ENCODE data around the gene SLC52A3.

The SLC52A3 gene

DNA sequence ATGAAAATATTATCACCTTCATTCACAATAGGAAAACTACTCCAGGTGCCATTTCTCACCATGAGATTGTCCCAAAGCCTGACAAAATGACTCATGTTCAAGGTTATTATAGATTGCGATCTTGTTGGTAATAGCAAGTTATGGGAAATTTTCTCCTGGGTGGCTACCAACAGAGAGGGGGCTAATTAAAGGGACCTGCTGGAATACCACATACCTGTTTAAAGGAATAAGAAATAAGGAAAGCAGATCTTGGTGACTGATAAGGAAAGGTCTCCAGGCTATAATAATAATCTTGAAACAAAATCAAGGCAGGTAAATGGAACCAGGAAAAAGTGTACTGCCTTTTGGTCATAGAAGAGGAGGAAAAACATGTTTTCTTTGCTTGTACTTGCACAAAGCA, 1.4 kb downstream of the SLC52A3 start:
- DNase-seq, result no peak

DNA sequence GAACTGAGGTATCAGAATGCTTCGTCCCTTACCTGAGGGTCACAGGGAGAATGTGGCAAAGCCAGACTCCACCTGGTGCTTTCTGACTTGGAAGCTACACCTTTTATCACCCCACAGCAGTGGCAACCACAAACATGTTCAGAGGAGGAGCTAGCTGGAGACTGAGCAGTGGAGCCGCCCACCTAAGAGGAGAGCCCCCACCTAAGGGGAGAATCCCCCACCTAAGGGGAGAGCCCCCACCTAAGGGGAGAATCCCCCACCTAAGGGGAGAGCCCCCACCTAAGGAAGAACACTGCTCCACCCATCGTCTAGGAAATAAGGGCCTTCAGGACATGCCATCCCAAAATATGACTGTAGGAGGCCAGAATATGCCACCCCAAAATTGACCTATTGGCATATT, 4.0 kb downstream of the SLC52A3 start:
- no peak for DNase-seq

DNA sequence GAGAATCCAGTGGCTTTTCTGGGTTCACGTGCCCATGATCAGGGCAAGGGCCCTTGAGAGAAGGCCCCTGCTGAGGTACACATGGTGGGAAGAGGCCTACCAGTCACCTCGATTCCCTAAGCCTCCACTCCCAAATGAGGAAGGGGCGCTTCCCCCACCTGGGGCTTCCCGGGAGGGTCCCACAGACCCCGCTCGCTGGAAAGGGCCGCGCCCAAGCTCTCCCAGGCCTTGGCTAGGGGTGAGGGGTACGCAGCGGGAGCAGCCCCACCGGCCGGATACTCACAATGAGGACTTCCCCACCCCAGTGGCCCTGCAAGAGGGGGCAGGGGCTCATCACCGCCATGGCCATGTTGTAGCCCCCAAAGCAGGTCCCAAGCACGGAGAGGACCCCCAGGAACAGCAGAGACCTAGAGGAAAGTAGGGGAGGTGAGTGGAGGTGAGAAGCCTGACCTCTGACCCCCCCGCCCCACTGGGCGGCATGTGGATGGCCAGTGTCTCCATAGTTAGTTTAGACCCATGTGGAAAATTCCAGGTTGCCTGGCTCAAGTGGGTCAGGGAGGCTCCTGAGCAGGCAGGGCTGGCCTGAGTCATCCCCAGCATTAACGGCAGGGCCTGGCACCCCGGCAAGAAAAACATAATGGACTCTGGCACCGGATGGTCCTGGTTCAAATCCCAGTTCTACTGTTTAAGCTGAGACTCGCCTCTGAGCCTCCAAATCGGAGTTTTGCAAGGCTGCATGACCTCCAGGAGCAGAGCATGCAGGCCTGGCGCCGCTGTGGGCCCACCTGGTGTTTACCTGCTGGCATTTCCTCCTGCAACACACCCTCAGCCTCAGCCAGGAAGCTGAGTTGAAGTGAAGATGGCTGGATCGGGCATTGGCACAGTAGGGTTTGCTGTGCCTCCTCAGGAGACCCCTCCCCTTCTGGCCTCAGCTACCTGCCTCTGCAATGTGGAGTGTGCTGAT, 6.6 kb downstream of the SLC52A3 start:
- no peak for DNase-seq

DNA sequence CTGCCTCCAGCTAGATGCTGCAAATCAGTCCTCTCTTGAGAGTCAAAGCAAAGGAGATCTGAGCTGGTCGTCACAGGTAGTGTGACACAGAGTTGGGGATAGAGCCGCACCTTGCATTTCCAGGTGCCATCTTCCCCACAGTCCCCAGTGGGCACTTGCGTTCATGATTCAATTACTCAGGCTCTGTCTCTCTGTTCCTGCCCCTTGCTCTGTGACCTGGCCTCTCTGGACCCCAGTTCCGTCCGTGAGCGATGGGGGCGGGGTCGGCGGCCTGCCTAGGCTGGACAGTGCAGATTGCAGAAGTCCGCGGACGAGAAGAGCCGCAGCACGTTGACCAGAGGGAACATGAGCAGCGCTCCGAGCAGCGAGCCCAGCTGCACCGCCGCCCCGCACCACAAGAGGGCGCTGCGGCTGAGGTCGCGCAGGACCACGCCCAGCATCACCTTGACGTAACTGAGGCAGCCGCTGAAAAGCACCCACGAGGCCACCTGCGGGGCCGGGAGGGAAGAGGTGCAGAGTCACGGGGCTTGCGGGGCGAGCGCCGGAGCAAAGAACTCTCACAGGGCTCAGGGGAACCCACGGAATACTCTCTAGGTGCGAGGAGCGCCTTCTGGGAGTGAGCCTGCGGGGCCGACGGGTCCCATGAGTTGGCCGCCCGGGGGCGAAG, 7.4 kb downstream of the SLC52A3 start:
- peak in 1 of 56 donors; percentile 34 for DNase-seq

DNA sequence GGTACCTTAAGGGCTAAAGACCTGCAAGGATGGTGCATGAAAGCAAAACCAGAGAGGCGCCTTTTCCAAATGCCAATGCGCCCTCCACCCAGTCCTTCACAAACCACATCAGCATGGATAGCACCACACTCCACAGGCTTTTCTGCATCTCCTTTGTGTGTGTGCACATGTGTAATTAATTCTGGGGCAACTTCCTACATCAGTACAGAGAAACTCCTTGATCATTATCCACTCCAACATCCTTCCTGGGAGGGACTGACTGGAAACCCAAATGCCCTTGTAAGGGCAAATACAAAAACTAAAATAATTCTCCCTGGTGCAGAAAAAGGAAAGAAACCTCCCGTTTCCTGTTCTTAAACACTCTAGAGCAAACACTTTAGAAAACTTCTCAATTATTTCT, 10.8 kb downstream of the SLC52A3 start:
- no peak for DNase-seq

DNA sequence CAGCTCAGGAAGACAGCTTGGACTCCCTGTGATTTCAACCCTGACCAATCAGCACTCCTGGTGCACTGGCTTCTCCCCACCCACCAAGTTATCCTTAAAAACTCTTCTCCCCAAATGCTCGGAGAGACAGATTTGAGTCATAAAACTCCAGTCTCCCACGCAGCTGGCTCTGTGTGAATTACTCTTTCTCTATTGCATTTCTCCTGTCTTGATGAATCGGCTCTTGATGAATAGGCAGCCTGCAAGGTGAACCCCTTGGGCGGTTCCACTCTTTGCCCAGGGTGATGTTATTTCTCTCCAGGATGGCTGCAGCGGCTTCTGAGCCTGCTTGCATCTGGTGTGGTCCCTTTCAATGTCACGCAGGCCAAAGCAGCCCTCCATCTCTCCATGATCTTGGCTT, 12.4 kb downstream of the SLC52A3 start:
- peak in 20 of 56 donors; percentile 2 to 66 (median 28) for DNase-seq

DNA sequence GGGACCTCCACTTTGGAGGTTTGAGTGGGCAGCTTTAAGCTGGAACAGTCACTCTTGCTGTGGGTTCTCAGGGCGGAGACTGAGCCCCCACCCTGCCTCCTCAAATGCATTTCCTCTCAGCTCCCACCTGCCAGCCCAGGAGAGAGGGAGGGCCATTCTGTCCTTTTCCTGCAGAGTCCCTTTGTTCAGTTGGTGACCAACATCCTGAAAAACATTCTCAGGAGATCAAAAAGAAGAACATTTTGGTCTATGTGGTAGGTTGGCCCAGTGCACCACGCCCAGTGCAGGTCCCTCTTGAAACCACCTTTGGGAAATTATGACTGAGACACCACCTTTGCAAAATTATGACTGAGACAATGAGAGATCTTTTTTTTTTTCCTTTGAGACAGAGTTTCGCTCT, 13.4 kb downstream of the SLC52A3 start:
- no peak for DNase-seq

DNA sequence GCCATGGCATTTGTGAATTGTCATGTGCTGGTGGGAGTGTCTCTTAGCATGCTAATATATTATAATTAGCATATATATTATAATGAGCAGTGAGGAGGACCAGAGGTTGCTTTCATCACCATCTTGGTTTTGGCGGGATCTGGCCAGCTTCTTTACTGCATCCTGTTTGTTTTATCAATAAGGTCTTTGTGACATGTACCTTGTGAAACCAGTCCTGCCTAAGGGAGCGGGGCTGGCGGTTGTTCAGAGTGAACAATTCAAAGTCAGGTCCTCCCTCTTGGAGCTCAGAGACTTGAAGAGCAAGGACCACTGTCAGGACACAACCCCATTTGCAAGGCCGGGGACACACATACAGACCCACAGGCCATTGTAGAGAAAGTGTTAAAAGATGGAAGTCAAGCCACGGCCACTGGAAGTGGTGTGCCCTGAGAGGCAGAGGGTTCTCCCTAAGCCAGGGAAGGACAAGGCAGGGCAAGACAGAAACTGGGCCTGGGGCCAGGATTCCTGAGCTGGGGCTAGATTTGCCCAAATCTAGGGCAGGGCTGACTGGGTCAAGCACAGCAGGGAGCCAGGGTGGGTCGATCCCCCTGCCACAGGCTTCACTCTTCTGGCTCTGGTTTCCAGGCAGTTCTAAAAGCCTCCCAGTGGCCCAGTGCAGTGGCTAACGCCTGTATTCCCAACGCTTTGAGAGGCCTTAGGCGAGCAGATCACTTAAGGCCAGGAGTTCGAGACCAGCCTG, 14.2 kb downstream of the SLC52A3 start:
- DNase-seq, result no peak

DNA sequence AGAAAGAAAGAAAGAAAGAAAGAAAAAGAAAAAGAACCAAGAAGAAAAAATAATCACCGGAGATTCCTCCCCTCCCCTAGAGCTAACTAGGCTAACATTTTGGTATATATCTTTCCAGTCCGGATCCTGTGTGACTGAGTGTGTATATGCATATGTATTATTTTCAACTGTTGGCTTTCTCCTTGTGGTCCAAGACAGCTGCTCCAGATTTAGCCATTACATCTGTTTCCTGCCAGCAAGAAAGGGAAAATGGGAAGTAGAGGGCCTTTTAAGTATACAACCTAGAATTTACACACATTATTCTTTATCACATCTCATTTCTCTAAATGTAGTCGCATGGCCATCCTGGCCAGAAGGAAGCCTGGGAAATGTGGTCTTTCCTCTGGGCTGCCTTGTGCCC, 15.2 kb downstream of the SLC52A3 start:
- DNase-seq, result no peak

DNA sequence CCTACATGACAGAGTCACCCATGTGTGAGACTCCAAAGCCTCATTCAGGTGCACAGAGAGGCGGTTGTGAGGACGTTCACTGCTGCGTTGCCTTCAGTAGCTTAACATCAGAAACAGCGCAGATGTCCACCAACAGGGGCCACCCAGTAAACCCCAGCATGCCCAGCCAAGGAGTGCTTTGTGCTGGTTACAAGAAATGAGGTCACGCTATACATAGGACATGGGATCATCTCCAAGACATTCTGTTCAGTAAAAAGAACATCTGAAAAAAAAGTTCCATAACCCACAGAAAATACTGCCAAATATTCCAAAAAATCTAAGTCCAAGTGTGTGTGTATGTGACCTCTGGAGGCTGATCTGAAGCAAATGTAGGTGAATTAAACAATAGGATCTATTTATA, 16.0 kb downstream of the SLC52A3 start:
- no peak for DNase-seq

DNA sequence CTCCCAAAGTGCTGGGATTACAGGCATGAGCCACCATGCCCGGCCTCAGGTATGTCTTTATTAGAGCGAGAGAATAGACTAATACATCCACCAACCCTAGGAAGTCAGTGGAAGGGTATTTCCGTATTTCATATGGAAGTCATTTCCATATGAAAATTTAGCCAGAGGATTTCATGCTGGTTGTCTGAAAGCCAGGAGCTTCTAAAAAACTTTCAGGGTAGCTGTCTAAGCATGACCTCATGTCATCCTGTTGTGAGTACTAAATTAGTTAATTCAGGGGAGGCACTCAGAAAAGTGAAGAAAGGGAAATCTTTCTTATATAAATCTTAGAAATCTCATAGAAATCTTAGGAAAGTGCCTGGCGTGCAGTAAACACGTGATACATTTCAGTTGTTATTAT, 16.5 kb downstream of the SLC52A3 start:
- no peak for DNase-seq

DNA sequence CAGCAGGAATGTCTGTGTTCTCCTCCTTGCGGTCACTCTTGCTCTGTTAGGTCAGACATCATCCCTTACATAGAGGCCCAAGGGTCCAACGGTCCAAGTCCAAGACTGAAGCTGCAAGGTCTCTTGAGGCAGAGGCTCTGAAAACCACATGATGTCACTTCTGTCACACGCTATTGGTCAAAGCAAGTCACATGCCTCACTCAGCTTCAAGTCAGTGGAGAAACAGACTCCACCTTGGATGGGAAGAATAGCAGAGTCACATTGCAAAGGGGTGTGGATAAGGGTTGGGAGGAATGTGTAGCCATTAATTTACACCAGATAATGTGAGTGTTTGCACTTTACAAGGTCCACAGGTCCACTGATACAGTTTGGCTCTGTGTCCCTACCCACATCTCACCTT, 17.5 kb downstream of the SLC52A3 start:
- DNase-seq, result no peak

DNA sequence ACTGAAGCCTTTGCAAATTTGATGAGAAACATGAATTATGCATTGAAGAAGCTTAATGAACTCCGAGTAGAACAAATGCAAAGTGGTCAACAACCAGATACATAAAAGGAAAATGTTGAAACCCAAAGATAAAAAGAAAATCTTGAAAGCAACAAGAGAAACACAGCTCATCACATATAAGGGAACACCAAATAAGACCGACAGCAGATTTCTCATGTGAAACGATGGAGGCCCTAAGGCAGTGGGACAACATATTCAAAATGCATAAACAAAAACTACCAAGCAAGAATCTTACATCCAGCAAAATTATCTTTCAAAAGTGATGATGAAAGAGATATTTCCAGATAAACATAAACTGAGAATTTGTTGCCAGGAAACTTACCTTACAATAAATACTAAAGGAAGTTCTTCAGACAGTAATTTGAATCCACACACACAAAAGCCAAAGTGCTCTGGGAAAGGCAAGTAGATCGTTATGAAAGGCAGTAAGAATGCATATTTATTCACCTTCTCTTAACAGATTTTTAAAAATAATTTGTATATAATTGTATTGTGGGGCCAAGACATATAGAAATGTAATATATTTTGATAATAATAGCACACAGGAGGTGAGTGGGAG, 22.5 kb downstream of the SLC52A3 start:
- no peak for DNase-seq

DNA sequence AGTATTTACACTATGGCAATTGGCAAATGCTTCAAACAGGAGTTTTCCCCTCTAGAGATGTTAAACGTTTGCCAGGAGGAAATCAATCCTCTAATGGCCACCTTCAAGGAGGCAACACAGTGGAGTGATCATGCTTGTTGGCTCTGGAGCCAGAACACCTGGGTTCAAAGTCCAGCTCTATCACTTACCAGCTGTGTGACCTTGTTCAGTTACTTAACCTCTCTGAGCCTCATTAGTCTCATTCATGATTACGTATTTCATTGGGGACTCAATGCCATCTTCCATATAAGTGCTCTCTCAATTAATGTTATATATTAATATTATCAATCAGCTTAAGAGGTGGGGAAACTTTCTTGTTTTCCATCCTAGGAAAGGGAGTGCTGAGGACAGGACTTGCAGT, 26.1 kb downstream of the SLC52A3 start:
- DNase-seq, result no peak

DNA sequence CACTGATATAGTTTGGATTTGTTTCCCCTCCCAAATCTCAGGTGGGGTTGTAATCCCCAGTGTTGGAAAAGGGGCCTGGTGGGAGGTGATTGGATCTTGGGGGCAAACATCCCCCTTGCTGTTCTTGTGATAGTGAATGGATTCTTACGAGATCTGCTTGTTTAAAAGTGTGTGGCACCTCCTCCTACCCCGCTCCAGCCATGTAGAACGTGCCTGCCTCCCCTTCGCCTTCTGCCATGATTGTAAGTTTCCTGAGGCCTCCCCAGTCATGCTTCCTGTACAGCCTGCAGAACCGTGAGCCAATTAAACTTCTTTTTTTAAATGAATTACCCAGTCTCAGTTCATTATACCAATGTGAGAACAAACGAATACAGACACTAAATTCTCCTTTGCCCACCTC, 26.7 kb downstream of the SLC52A3 start:
- DNase-seq, result no peak

DNA sequence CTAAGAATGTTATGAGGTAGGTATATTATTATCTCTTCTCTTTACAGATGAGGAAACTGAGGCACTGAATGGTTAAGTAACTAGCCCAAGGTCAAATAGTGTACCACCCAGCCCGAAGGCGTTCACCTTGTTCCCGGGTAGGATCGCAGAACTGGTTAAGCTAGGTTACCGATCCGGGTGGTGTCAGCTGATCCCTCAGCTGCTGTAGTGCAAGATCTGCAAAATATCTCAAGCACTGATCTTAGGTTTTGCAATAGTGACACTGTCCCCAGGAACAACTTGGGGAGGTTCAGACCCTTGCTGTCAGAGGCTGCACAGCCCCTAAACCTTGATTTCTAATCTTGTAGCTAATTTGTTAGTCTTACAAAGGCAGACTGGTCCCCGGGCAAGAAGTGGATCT, 28.1 kb downstream of the SLC52A3 start:
- no peak for DNase-seq

DNA sequence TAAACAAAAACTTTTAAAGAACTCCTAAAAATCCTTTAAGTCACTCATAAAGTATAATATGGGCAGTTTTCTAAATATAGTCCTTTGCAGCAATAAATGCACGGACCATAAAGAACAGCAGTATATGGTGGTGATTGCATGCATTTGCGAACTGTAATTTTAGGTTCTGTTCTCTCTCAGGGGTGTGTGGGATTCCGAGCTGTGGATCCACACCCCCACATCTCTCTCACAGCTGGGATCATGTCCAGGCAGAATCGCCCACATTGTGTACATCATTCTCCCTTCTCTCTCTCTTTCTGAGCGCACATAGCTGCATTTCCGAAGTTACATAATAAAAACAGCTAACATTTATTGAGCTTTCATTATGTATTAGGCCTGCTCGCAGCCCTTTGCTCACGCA, 28.6 kb downstream of the SLC52A3 start:
- no peak for DNase-seq

DNA sequence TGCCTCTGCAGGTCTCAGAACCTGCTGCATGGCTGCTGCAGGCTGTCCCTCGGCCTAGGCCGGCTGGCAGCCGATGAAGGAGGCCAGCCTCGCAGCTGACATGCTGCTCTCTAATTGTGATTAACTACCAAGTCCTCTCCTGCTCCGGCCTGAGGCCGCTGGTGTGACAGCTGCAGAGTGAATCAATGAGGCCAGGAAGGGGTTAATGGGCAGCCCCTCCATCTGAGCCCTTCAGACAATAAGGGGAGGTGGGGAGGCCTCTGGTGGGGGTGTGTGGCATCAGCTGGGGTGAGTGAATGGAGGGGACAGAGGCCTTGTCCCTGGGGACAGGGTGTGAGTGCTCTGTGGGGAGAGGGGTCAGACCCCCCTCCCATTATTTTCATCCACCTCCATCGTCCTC, 34.4 kb downstream of the SLC52A3 start:
- no peak for DNase-seq

DNA sequence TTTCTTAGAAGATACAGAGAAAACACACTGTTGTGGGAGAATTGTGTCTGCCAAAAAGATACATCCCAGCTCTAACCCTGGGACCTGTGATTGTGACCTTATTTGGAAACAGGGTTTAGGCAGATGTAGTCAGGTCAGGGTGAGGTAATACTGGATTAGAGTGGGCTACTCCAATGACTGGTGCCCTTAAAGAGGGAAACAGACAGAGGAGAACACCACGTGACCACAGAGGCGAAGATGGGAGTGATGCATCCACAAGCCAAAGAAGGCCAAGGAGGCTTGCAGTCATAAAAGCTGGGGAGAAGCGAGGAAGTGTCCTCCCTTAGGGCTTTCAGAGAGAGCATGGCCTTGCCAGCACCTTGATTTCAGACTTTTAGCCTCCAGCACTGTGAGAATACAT, 35.6 kb downstream of the SLC52A3 start:
- no peak for DNase-seq

DNA sequence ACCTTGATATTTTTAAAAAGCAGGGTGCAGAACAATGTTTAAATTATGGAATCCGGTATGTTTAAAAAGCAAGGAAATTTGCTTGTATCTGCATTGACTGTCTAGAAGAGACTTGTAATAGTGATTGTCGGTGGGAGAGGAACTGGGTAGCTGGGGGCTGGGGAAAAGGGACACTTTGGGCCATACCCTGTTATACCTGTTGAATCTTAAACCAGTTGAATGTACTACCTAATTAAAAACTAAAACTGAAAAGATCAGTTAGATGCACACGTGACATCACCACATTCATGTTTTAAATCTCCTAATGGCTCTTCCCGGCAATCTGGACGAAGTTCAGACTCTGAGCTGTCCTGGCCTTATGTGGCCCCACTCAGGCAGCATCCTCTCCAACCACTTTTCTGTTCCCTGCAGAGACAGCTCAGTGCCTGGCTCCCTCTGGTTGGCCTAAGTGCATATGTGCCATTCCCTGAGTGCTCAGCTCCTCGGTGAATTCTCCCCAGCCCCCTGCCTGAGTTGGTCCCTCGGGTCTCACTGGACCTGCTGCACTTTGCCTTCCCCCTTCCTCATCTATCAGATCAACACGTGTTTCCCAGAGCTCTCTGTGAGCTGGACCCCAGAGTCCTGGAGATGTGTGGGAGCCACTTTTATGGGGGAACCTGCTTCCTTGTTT, 36.3 kb downstream of the SLC52A3 start:
- DNase-seq, result no peak

DNA sequence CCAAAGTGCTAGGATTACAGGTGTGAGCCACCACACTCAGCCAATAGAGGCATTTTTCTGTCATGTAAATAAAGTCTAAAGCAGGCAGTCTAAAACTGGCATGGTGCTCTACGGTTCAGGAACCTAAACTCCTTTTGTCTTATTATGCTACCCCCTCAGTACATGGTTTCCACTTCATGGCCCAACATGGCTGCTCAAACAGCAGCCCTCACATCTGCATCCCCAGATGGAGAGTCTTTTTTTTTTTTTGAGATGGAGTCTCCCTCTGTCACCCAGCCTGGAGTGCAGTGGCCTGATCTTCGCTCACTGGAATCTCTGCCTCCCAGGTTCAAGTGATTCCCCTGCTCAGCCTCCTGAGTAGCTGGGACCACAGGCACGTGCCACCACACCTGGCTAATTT, 38.3 kb downstream of the SLC52A3 start:
- no peak for DNase-seq
